B cell (primary cell): Measurements from ENCODE around the gene STK24. TPM values are rescaled to one million over a fixed set of nuclear protein-coding genes. Genes with fewer than 3 reads are reported as not detected.

Source experiments
- ATAC-seq: fragments of 200-7000 bp; cut with Tn5 transposase; one replicate; pipeline ENCODE4 v1.10.0; 2021; ENCODE audit warnings: low read depth, mild to moderate bottlenecking, moderate number of reproducible peaks, moderate library complexity
- CTCF ChIA-PET: fragments of 350-600 bp; sonication (Branson Sonifier 250); formaldehyde crosslinking; loops from one replicate; lab custom pipeline; 2021; ENCODE audit warnings: antibody characterized with exemption, inconsistent platforms; lab: Charles Lee
- POLR2A ChIA-PET: fragments of 350-600 bp; sonication (Branson Sonifier 250); formaldehyde crosslinking; loops from one replicate; lab custom pipeline; 2021; ENCODE audit warnings: antibody characterized with exemption; lab: Charles Lee
- DNase-seq: peaks from one replicate; pipeline ENCODE4 v3.0.0; 2013
- H2AFZ ChIP-seq: 2 replicates; pipeline ENCODE4 v1.6.1; 2012; ENCODE audit warnings: mild to moderate bottlenecking, low read depth, low read length; ENCODE audit not compliant: insufficient read depth, poor library complexity, severe bottlenecking
- H3K27ac ChIP-seq, 2 donors: 1 replicate in 1 of 2; 2 replicates in 1 of 2; pipeline ENCODE4 v1.5.1; 2012 to 2013; ENCODE audit warnings: low read length in 2 of 2, mild to moderate bottlenecking in 2 of 2, moderate library complexity in 1 of 2
- H3K27me3 ChIP-seq, 4 experiments: fragments of 200-600 bp in 1 of 4; sonication (generic) in 1 of 4; replicated peaks in 1 of 4; 1 replicate in 2 of 4; 2 replicates in 2 of 4; pipeline versions ENCODE4 v1.6.1 to v1.7.0; 2013 to 2016; ENCODE audit warnings: low read length in 3 of 4, mild to moderate bottlenecking in 2 of 4, mixed read lengths in 1 of 4, moderate library complexity in 1 of 4; ENCODE audit not compliant: insufficient read depth in 4 of 4, control insufficient read depth in 3 of 4; ENCODE audit errors: control extremely low read depth in 1 of 4
- H3K36me3 ChIP-seq, 2 experiments: replicated peaks in 1 of 2; 1 replicate in 1 of 2; 2 replicates in 1 of 2; pipeline versions ENCODE4 v1.6.1 to v1.7.1; 2013; ENCODE audit warnings: low read length in 1 of 2; ENCODE audit not compliant: insufficient read depth in 2 of 2, control insufficient read depth in 1 of 2; ENCODE audit errors: control extremely low read depth in 1 of 2, extremely low read depth in 1 of 2
- H3K4me1 ChIP-seq, 2 donors: fragments of 200-600 bp in 1 of 2; sonication (generic) in 1 of 2; 1 replicate in 1 of 2; 2 replicates in 1 of 2; pipeline versions ENCODE4 v1.5.1 to v1.6.1; 2013 to 2017; ENCODE audit warnings: low read length in 2 of 2; ENCODE audit not compliant: control insufficient read depth in 2 of 2, insufficient read depth in 2 of 2
- H3K4me2 ChIP-seq: replicated peaks from 2 replicates; pipeline ENCODE3; 2012; ENCODE audit warnings: mild to moderate bottlenecking, low read depth, low read length; ENCODE audit not compliant: poor library complexity, severe bottlenecking
- H3K4me3 ChIP-seq, 5 experiments: fragments of 200-600 bp in 1 of 5; sonication (generic) in 1 of 5; 1 replicate in 3 of 5; 2 replicates in 2 of 5; pipeline versions ENCODE4 v1.5.1 to v1.7.0; 2011 to 2016; ENCODE audit warnings: low read length in 4 of 5, mild to moderate bottlenecking in 4 of 5, low read depth in 2 of 5, control low read depth in 1 of 5, moderate library complexity in 1 of 5; ENCODE audit not compliant: insufficient read depth in 1 of 5; ENCODE audit errors: control extremely low read depth in 1 of 5, extremely low read depth in 1 of 5
- H3K79me2 ChIP-seq: fragments of 200-600 bp; sonication (generic); one replicate; pipeline ENCODE4 v1.6.0; 2016; ENCODE audit warnings: low read length; ENCODE audit not compliant: control insufficient read depth, insufficient read depth
- H3K9ac ChIP-seq: fragments of 200-600 bp; sonication (generic); 2 replicates; pipeline ENCODE4 v1.6.1; 2017; ENCODE audit warnings: mild to moderate bottlenecking, low read length, moderate library complexity
- H3K9me3 ChIP-seq, 3 donors: one replicate each; pipeline versions ENCODE4 v1.6.1 to v1.7.1; 2013; ENCODE audit warnings: low read length in 2 of 3; ENCODE audit not compliant: control insufficient read depth in 2 of 3, insufficient read depth in 1 of 3; ENCODE audit errors: control extremely low read depth in 1 of 3
- H4K20me1 ChIP-seq: 2 replicates; pipeline ENCODE4 v1.6.0; 2012; ENCODE audit warnings: mild to moderate bottlenecking, low read length; ENCODE audit not compliant: insufficient read depth, control insufficient read depth, poor library complexity, severe bottlenecking
- H3K27ac Mint-ChIP-seq: one replicate; pipeline ENCODE4 v1.8.0; 2021; ENCODE audit warnings: mixed read lengths
- H3K27me3 Mint-ChIP-seq: one replicate; pipeline ENCODE4 v1.8.0; 2021; ENCODE audit warnings: mixed read lengths
- H3K4me1 Mint-ChIP-seq: one replicate; pipeline ENCODE4 v1.8.0; 2021; ENCODE audit warnings: mixed read lengths
- H3K4me3 Mint-ChIP-seq: one replicate; pipeline ENCODE4 v1.8.0; 2021; ENCODE audit warnings: mixed read lengths
- H3K9me3 Mint-ChIP-seq: one replicate; pipeline ENCODE4 v1.8.0; 2022; ENCODE audit warnings: mixed read lengths; ENCODE audit not compliant: insufficient read depth
- EZH2 ChIP-seq: IDR thresholded peaks from 2 replicates; pipeline ENCODE4 v1.6.1; 2012; ENCODE audit warnings: borderline replicate concordance, low read depth, mild to moderate bottlenecking, moderate library complexity, low read length; ENCODE audit not compliant: insufficient read depth, poor library complexity, severe bottlenecking
- WGBS: methylation state at CpG from one replicate; pipeline ENCODE4 v1.1.5; 2013; ENCODE audit warnings: missing lambda C conversion rate; ENCODE audit not compliant: insufficient coverage; 5-methylcytosine and 5-hydroxymethylcytosine counted together
- intact Hi-C: fragments of 100-400 bp; cut with micrococcal nuclease; formaldehyde crosslinking; loops from one replicate; pipeline ENCODE4 v1.10.0; 2022
- polyA plus RNA-seq: library from polyadenylated mRNA; depleted of rRNA; stranded (reverse); fragments of >200 nt; gene quantifications from 2 replicates; pipeline ENCODE4 v1.2.3, GENCODE V29; 2012
- total RNA-seq, 2 donors: library from RNA; stranded (reverse); fragments of 120-200 nt in 1 of 2; gene quantifications; 1 replicate in 1 of 2; 2 replicates in 1 of 2; pipeline versions ENCODE4 v1.2.3 to v1.2.4, GENCODE V29; 2013 to 2022
- TF ChIP-seq, protein P1 (sequence below): fragments of 200-600 bp; IDR thresholded peaks from one replicate; pipeline ENCODE4 v1.8.0; 2022; ENCODE audit warnings: antibody characterized with exemption, mild to moderate bottlenecking

The STK24 gene
- total and polyA plus RNA-seq, 2 donors (not counting 1 experiment from before 2014, with no cell fraction given), result 47.2 to 117 TPM

DNA sequence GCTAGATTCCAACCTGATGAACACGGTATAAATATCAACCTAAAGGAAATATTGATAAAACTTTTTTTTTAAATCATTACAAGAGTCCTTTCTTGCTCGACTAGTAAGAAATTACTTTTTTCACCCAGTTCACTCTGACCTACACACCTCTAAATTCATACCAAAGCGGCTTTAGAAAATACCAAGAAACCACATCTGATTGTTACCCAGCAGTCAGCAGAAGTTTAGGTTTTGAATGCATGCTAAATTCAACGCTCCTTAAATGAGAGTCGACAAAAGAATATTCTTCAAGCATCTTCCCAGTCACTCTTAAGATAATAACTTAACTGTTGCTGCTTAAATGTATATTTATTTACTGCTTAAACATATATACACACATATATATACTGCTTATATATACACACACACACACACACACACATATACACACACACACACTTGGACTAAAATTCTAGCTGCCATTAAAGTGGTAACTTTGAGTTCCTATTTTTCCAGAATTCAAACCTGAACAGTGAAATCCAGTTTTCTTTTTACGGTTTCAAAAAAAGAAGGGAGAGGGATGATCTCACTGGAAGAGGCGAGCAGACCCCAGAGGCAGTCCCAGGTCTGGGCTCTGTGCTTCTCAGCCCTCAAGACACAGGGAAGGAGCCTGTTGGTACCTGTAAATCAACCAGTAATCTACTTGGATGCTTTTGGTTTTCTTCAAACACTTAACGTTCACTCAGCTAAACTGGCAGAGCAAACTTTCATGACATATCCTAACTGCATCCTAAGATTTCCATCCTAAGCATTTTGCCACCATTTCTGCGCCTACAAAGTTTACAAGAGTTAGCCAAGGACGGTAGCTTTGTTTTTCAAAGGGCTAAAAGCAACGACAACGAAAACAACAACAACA lies 1.7 kb downstream of the STK24 start:
- Histone ChIP-seq H3K4me3 (peak overlapping the region; percentile 51 to 88 (median 72)), H3K9me3 (no peaks in the 10 kb centered on the region), H3K9ac (peak overlapping the region; percentile 77), H3K79me2 (peaks cover 61% of the 10 kb centered on the region), H3K4me1 (peaks cover 56 to 58% of the 10 kb centered on the region in 2 donors), H4K20me1 (peaks cover 20% of the 10 kb centered on the region), H3K27ac (peak overlapping the region; percentile 45 to 78), H3K36me3 (no peaks in the 10 kb centered on the region), H3K4me2 (peak overlapping the region; percentile 87), H2AFZ (peak overlapping the region; percentile 71), H3K27me3 (no peaks in the 10 kb centered on the region)
- Mint-ChIP-seq H3K4me3 (peak overlapping the region; percentile 95), H3K4me1 (peaks cover 57% of the 10 kb centered on the region), H3K27ac (peak overlapping the region; percentile 91), H3K27me3 (no peaks in the 10 kb centered on the region), H3K9me3 (no peaks in the 10 kb centered on the region)
- CTCF ChIA-PET, result interaction anchor here (1.1 to 1.7 kb wide), 2 partner anchors 87 to 129 kb away, joined by 4 read pairs; no protein-coding TSS in a partner anchor
- POLR2A ChIA-PET, result interaction anchor here (1.0 to 1.6 kb wide), 2 partner anchors 66 to 69 kb away, joined by 3 to 5 read pairs; no protein-coding TSS in a partner anchor
- no peak for TF ChIP-seq EZH2
- TF ChIP-seq, protein P1, sequence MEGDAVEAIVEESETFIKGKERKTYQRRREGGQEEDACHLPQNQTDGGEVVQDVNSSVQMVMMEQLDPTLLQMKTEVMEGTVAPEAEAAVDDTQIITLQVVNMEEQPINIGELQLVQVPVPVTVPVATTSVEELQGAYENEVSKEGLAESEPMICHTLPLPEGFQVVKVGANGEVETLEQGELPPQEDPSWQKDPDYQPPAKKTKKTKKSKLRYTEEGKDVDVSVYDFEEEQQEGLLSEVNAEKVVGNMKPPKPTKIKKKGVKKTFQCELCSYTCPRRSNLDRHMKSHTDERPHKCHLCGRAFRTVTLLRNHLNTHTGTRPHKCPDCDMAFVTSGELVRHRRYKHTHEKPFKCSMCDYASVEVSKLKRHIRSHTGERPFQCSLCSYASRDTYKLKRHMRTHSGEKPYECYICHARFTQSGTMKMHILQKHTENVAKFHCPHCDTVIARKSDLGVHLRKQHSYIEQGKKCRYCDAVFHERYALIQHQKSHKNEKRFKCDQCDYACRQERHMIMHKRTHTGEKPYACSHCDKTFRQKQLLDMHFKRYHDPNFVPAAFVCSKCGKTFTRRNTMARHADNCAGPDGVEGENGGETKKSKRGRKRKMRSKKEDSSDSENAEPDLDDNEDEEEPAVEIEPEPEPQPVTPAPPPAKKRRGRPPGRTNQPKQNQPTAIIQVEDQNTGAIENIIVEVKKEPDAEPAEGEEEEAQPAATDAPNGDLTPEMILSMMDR, result no peak
- ATAC-seq, result no peak
- peak; percentile 32 for DNase-seq
- WGBS, result 44% methylated on average over 5 of the region's 12 CpGs
- intact Hi-C loops, result loop anchor here (5.0 to 10.0 kb wide), 5 partner anchors 33 to 1350 kb away; partner anchors contain the start of genes MBNL2 and TM9SF2
